NCI-H187 treated with DMSO at 0.1 percent for 48 hours (cell line): ENCODE results near the gene MACROD2.

Source experiments
- DNase-seq: peaks from one replicate; lab custom pipeline; 2025; lab: John Stamatoyannopoulos, UW

The MACROD2 gene

GRCh38 chr20:14764511-14765369 lies 769.4 kb downstream of the MACROD2 start:
- DNase-seq: no peak

- no peak for DNase-seq
Observed at GRCh38 chr20:14765370-14765701, 770.0 kb downstream of the MACROD2 start.

- no peak for DNase-seq
Observed at GRCh38 chr20:14773486-14773885, 778.2 kb downstream of the MACROD2 start.

GRCh38 chr20:14775778-14776177 lies 780.5 kb downstream of the MACROD2 start:
- DNase-seq: no peak

- DNase-seq: no peak
Observed at GRCh38 chr20:14777591-14777990, 782.3 kb downstream of the MACROD2 start.

GRCh38 chr20:14778096-14778495 lies 782.8 kb downstream of the MACROD2 start:
- DNase-seq: no peak

GRCh38 chr20:14778875-14779274 lies 783.6 kb downstream of the MACROD2 start:
- DNase-seq: no peak

- no peak for DNase-seq
Observed at GRCh38 chr20:14780508-14780907, 785.2 kb downstream of the MACROD2 start.

GRCh38 chr20:14782731-14783130 lies 787.4 kb downstream of the MACROD2 start:
- no peak for DNase-seq

GRCh38 chr20:14783766-14784165 lies 788.5 kb downstream of the MACROD2 start:
- DNase-seq: no peak

GRCh38 chr20:14785065-14785743 lies 789.9 kb downstream of the MACROD2 start:
- no peak for DNase-seq

- DNase-seq: no peak
Observed at GRCh38 chr20:14790190-14790589, 794.9 kb downstream of the MACROD2 start.

- no peak for DNase-seq
Observed at GRCh38 chr20:14790771-14791620, 795.7 kb downstream of the MACROD2 start.

- no peak for DNase-seq
Observed at GRCh38 chr20:14792915-14793314, 797.6 kb downstream of the MACROD2 start.

GRCh38 chr20:14799545-14800216 lies 804.4 kb downstream of the MACROD2 start:
- DNase-seq: no peak

- DNase-seq: no peak
Observed at GRCh38 chr20:14800707-14801425, 805.5 kb downstream of the MACROD2 start.

GRCh38 chr20:14801591-14802325 lies 806.4 kb downstream of the MACROD2 start:
- DNase-seq: no peak

- no peak for DNase-seq
Observed at GRCh38 chr20:14807224-14807623, 811.9 kb downstream of the MACROD2 start.

GRCh38 chr20:14815340-14815739 lies 820.0 kb downstream of the MACROD2 start:
- DNase-seq: no peak

- DNase-seq: no peak
Observed at GRCh38 chr20:14816471-14816870, 821.2 kb downstream of the MACROD2 start.

- no peak for DNase-seq
Observed at GRCh38 chr20:14817101-14817500, 821.8 kb downstream of the MACROD2 start.
